Fibroblast of mammary gland (primary cell): ENCODE results near the gene KLHL9.
"Not testable (repeated sequence)": the region's sequence is repeated elsewhere in the genome, so short reads cannot be mapped to it uniquely, and the experiment has no call there.

Experiments used
- DNase-seq: peaks from one replicate; pipeline ENCODE4 v3.0.0-alpha.2; 2010; ENCODE audit warnings: low read depth
- H3K4me3 ChIP-seq: 2 replicates; pipeline ENCODE4 v1.5.1; 2011; ENCODE audit warnings: low read depth, mild to moderate bottlenecking, low read length, moderate library complexity; ENCODE audit not compliant: control insufficient read depth
- CTCF ChIP-seq: conservative IDR thresholded peaks from 2 replicates; pipeline ENCODE4 v1.5.1; 2011; ENCODE audit warnings: low read depth, low read length, inconsistent platforms; ENCODE audit not compliant: control insufficient read depth, insufficient read depth

KLHL9 gene

DNA sequence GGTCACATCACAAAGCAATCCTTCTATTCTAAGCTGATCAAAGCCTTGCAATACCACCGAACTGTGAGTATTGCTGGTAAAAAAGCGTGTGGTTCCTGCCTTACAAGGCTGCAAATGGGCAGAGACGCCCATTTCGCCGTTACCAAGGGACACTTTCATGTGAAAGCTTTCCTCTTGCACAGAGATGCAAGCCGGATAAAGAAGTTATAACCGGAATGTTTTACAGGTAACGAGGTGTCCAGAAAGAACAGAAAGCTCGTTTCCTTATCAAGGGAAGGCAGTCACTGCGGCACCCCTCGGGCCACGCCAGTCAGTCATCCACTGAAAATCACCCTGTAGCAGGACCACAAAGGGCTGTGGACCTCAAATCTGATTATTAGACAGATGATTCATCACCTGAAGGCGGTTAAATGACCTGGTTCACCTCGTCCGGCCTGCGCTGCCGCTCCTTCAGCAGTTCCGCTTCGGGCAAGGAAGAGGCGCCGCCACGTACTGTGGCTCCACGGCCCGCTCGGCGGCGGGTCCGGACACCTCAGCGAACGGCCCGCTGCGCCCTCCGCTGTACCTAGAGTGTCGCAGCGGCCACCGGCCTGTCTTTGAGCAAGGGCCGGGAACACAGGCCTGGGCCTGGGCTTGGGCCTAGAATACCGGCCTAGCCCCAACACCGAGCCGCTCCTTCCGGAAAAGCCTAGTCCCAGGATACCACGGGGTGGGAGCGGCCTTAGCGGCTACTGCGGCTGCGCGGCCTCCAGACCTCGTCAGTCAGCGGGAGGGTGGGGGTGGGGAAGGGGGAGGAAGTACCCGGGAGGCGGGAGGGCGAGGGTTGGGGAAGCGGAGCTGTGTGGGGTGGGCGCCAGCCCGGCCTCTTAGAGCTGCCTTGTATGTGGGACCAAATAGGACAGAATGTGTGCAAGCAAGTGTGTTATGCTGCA lies at the start of gene KLHL9:
Gene KLHL9 (minus strand): TSS at position 704 of the 932 bp plus-strand sequence. CDS start 545 bp downstream, at position 159.
- DNase-seq: peak; percentile 89
- H3K4me3 ChIP-seq: peak within 1 kb of the TSS; percentile 88
- no peak for TF ChIP-seq CTCF

GRCh38 chr9:21383627-21384026 lies 48.4 kb upstream of the KLHL9 start:
- no peak for TF ChIP-seq CTCF
- DNase-seq: no peak
- H3K4me3 ChIP-seq: no peak overlapping the region

GRCh38 chr9:21381448-21382339 lies 46.5 kb upstream of the KLHL9 start:
- TF ChIP-seq CTCF: no peak
- no peak for DNase-seq

GRCh38 chr9:21371467-21371866 lies 36.3 kb upstream of the KLHL9 start:
- not testable (repeated sequence) for H3K4me3 ChIP-seq, DNase-seq

More at GRCh38 chr9:21381448-21382339, 46.5 kb upstream of the KLHL9 start:
- H3K4me3 ChIP-seq: no peak overlapping the region

- H3K4me3 ChIP-seq: no peak within 1 kb of the TSS
- TF ChIP-seq CTCF: no peak
- DNase-seq: no peak
Measured at GRCh38 chr9:21367957-21368356, 32.8 kb upstream of the KLHL9 start, which contains the start of gene IFNA13. Gene IFNA13 (minus strand): TSS chr9:21368057. CDS start chr9:21368010, 47 bp downstream.

DNA sequence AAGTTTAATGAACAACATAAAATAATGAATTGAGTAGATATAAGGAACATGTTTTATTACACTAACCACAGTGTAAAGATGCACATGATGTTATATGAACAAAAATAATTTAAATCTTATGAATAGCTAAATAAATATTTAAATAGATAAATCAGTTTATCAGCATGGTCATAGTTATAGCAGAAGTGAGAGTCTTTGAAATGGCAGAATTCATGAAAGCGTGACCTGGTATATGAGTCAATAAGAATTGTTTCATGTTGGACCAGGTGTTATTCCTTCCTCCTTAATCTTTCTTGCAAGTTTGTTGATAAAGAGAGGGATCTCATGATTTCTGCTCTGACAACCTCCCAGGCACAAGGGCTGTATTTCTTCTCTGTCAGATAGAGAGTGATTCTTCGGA lies 32.0 kb upstream of the KLHL9 start:
- H3K4me3 ChIP-seq, DNase-seq: not testable (repeated sequence)

DNA sequence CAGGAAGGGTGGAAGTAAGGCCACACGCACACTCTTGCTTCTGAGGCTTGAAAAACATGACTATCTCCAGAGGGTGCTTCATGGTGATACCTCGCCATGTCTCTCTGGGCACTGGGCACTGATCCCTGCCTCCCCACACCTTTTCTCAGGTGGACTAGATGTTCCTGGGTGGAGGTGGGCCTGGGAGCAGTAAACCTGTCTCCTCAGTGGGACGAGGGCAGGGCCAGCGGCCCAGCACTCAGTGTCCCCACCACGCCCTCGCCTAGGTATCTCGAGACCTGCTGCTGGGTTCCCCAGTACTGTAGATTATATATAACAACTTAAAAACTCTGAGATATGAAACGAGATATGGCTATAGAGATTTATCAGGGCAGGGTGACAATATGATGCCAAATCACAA lies 27.1 kb upstream of the KLHL9 start:
- TF ChIP-seq CTCF: no peak
- H3K4me3 ChIP-seq: no peak overlapping the region
- no peak for DNase-seq
